HG02981 (cell line): ENCODE measurements around the gene TRNP1.
"Not testable (repeated sequence)": the region's sequence is repeated elsewhere in the genome, so short reads cannot be mapped to it uniquely, and the experiment has no call there.

ENCODE experiments used
- ATAC-seq: cut with Tn5 transposase; IDR thresholded peaks from one replicate; pipeline ENCODE4 v1.9.1; 2021; ENCODE audit warnings: mild to moderate bottlenecking, moderate library complexity; ENCODE audit not compliant: unreplicated experiment

Gene TRNP1

GRCh38 chr1:26972390-26972789 lies 21.1 kb upstream of the TRNP1 start:
- no peak for ATAC-seq

DNA sequence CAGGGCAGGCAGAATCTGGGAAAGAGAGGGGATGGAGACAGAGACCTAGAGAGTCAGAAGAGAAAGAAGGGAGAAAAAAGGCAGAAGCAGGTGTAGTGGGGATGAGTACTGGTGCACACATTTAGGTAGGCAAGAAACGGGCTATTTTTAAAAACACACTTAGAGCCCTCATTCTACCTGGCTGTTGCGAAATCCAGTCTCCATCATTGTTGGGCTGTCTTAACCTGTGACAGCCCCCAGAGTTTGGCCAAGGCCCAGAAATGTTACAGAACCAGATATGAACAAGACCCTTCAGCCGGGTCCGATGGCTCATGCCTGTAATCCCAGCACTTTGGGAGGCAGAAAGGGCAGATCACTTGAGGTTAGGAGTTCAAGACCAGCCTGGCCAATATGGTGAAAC lies 20.7 kb upstream of the TRNP1 start:
- no peak for ATAC-seq

DNA sequence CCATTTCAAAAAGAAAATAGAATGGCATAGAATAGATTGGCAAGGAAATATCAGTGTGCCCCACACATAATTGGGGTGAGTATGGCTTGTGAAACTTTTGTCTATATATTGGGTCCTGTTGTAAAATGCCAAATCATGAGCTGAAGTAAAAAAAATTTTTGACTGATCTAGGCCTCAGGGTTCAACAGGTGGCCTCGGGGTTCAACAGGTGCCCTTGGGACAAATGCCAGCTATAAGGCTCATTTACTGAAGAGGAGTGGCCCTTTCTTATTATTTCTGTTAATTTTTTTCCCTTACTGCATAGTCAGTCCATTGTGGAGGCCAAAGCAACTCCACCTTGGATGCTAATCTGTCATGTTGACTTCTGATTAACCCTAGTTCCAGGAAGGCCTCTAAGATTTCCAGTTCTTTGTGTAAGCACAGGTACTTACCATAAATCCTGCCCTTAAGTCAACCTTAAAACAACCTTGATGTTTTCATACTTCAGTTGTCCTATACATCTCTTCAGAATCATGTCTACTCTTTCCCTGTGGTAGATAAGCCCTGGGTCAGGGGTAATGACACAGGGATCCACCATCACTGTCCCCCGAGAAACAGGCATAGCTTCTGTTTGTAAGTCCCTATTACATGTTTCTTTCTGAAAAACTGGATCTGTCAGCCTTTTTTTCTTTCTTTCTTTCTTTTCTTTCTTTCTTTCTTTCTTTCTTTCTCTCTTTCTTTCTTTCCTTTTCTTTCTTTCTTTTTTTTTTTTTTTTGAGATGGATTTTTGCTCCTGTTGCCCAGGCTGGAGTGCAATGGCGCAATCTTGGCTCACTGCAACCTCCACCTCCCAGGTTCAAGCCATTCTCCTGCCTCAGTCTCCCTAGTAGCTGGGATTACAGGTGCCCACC lies 16.6 kb upstream of the TRNP1 start:
- no peak for ATAC-seq

DNA sequence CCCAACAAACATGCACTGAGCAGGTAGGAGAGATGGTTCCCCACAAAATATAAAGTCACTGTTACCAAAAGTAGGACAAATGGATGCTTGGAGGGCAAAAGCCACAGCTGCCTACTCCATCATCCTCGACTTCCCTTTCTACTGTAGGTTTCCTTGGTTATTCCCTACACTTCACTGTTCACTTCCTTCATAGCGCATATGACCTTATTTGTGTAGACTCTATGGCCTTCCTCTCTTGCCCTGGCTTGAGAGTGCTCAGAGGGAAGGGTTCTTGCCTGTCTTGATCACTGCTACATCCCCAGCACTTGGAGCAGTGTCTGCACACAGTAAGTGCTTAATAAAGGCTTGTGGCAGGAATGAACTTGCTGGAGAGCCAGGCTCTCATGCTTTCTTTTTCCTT lies 14.6 kb upstream of the TRNP1 start:
- no peak for ATAC-seq

- ATAC-seq = no peak
These were observed 12.2 kb upstream of the TRNP1 start for GRCh38 chr1:26981146-26981846.

DNA sequence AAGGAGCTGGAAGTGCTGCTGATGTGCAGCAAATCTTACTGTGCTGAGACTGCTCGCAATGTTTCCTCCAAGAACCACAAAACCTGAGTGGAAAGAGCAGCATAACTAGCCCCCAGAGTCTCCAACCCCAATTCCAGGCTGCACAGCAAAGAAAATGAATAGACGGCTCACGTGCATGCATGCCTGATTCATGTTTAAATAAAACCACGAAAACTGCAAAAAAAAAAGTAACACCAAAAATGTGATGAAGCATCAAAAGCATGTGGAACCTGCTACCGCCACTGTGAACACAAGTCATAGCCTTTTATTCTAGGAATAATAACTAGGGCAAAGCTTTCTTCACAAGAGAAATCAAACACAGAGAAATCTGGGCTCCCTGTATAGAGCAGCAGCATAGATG lies 9.6 kb upstream of the TRNP1 start:
- no peak for ATAC-seq

DNA sequence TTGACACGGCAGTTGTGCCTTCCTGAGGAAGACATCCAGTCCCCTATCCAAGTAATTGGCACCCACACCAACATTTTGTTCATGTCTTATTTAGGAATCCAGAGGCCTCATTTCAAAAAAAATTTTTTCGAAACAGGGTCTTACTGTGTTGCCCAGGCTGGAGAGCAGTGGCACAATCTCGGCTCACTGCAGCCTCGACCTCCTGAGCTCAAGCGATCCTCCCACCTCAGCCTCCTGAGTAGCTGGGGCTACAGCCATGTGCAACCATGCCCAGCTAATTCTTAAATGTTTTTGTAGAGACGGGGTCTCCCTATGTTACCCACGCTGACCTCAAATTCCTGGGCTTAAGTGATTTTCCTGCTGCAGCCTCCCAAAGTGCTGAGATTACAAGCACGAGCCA lies 9.2 kb upstream of the TRNP1 start:
- no peak for ATAC-seq

GRCh38 chr1:26986658-26987057 lies 6.8 kb upstream of the TRNP1 start:
- no peak for ATAC-seq

DNA sequence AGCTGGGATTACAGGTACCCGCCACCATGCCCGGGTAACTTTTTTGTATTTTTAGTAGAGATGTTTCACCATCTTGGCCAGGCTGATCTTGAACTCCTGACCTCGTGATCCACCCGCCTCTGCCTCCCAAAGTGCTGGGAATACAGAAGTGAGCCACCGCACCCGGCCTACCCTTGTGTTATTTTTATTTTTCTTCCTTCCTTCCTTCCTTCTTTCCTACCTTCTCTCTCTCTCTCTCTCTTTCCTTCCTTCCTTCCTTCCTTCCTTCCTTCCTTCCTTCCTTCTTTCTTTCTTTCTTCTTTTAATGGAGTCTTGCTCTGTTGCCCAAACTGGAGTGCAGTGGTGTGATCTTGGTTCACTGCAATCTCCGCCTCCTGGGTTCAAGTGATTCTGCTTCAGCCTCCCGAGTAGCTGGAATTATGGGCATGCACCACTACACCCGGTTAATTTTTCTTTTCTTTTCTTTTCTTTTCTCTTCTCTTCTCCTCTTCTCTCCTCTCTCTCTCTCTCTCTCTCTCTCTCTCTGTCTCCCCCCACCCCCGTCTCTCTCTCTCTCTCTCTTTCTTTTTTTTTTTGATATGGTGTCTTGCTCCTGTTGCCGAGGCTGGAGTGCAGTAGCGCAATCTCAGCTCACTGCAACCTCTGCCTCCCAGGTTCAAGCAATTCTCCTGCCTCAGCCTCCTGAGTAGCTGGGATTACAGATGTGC lies 3.9 kb upstream of the TRNP1 start:
- not testable (repeated sequence) for ATAC-seq

DNA sequence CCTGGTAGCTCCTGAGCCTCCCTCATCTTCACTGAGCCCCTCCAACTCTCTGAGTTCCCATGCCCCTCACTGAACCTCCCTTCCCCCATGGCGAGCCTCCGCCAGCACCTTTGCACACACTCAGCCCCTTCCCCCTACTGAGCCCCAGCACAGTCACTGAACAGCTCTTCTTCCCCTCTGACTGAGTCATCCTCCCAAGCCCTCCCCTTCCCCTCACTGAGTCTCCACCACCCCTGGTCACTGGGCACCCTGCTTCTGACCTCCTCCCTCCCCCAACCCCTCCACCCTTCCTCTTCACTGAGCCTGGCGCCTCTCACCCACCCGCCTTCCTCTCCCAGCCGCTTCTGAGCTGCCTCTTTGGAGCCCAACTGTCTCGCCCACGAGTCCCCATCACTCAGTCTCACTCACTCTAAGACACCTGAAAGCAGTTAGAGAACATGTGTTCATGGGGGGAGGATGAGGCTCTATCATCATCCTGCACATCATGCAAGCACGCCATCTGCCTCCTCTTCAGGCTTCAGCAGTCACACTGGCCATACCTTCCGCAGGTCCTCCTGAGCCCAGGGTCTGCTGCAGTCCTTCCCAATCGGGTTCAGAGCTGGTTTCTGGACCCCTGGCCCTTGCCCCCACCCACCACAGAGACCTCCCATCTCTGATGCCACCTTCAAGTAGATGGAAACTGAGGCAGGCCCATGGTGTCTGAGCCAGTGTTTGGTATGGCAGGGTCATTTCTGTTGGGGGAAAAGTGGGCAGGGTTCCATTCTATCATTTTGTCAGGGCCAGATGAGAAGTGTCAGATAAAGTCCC lies 2.0 kb upstream of the TRNP1 start:
- no peak for ATAC-seq

DNA sequence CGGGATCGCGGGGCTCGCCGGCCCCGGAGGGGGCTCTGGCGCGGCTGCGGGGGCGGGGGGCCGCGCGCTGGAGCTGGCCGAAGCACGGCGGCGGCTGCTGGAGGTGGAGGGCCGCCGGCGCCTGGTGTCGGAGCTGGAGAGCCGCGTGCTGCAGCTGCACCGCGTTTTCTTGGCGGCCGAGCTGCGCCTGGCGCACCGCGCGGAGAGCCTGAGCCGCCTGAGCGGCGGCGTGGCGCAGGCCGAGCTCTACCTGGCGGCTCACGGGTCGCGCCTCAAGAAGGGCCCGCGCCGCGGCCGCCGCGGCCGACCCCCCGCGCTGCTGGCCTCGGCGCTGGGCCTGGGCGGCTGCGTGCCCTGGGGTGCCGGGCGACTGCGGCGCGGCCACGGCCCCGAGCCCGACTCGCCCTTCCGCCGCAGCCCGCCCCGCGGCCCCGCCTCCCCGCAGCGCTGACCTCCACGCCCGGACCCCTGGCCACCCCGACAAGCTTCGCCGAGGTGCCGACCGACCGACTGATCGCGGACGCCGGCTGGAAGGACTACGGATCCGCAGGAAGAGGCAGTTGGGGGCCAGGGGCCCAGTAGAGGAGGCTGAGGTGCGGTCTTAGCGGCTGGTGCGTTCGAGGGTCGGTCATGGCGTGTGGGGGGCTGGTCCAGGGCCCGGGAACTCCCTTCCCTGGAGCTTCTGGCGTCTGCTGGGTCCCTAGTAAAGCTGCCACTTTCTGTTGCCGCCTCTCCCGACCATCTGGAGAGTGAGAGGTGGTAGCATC lies 711 bp downstream of the TRNP1 start:
- ATAC-seq = no peak

DNA sequence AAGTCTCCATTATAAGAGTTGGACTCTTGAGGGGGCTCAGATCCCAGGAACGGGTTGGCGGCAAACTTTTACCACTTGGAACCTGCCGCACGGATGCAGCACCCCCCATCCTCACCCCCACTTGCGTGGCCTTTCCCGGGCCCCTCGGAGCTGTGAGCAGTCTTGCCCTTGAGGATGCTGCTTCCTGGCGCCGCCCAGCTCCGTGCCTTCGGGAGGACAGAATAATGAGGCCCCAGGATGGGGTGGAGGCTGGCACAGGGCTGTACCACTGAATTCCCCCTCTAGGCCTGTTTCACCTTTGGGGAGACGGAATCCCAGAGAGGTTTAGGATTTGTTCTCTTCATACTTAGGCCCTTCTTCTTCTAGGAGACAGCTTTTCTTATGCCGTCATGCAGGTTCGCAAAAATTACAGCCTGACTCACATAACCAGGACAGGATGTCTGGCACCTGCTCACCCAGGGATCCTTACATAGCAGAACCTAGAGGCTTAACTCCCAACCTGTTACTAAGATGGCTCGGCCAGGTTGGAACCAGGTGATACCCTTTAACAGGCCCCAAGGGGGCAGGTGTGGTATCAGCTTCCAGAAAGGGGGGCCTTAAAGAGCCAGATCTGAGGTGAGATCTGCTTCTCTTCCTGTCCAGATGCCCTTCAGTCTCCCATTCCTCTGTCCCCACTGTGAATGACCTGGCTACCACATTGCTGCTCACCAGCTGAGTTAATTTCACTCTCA lies 1.5 kb downstream of the TRNP1 start:
- ATAC-seq = no peak

DNA sequence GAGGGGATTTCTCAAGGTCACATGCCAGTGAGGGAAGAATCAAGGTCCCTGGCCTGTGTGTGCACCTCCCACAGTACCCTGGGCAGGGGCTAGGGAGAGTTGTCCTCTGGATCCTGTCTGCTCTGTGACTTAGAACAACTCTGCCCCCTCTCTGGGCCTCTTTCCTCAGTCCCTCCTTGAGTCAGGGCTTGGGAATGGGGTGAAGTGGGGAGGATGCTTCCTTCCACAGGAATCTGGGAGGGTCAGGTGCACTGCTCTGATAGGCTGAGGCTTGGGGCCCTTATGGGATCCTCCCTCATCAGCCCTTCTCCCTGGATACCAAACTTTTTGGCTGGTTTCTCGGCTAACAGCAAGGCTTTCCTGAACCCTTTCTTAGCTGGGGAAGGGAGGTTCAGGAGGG lies 2.5 kb downstream of the TRNP1 start:
- no peak for ATAC-seq

GRCh38 chr1:26996665-26997064 lies 3.2 kb downstream of the TRNP1 start:
- no peak for ATAC-seq

DNA sequence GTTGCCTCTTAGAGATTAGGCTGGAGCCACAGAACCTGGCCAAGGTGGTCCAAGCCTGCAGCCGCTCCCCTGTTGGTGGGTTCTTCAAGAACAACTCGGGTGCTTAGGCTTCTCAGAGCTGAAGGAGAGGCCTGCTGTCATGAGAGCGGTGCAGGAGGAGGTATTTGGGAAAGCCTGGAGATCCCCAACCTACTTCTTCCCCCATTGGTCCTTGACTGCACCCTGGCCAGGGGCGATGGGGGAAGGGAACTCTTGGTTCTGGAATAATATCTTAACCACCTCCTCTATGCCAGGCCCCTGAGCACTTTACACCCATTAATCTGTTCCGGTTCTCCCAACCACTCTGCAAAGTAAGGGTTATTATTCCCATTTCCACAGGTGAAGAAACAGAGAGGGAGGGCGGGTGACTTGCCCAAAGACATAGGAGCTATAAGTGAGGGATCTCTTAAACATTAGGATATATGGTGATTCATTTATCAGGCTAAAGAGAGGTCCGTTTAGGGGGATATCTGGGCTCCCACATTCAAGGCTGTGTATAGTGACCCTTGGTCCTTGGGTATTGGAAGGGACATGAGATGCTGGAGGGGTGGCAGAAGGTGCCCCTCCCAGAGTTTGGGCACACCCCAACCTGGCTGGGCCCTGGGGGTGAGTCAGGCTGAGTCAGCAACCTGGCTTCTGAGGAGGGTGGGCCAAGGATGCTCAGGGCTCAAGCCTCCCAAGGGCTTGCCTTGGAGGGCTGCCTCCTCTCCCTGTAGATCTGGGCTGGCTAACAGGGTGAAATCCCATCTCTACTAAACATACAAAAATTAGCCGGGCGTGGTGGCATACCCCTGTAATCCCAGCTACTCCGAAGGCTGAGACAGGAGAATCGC lies 5.2 kb downstream of the TRNP1 start:
- no peak for ATAC-seq

DNA sequence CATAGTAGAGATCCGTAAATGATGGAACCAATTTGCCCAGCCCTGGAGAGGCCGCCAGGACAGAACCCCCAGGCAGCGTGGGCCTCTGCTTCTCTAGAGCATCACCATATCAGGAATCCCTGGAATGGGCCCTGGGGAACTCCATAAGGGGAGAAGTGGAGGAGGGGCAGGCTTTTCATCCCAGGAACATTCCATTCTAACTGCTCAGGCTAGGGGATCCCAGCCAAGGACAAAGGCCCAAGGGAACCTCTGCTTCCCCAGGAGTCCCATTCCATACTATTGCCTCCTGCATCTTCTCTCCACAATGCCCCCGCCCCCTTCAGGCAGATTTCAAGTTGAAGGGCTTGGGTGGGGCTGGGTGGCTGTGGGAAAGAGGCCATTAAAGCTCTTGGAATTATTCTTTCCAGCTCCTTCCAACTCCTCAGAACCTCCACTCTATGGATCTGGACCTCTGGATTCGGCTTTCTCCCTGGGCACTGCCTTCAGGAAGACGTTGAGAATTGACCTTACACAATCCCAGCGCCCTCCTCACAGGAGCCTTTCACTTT lies 6.0 kb downstream of the TRNP1 start:
- no peak for ATAC-seq

DNA sequence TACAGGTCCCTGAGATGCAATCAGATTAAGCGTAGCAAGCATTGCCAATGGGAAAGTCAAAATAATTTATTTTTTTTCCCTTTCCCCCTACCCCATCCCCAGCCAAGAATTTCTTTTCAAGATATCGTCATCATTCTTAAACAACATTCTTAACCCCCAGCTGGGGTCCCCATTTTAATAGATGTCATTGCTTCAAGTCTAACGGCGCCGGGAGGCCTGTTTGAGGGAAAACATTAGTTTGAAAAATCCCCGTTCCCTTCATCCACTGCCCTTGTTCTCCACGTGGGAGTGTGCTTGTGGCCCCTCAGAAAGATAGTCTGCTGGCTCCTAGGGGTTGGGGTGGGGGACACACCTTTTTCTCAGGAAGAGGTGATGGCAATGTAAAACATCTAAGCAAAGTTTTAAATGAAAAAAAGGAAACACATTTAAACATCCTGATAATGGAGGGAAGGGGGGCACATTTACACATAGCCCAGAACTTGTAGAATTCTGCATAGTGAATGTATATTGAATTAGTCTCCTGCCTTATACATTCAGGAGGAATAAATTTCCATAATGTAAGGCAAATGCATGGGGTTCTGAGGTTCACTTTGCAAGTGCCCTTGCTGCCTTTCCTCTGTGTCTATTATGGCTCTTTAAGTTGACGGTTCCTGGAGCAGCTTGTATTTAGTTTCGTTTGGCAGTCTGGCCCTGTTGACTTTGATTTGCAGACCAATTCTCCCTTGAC lies 6.8 kb downstream of the TRNP1 start:
- ATAC-seq = no peak
